Hematopoietic multipotent progenitor cell treated with erythropoietin and hydrocortisone succinate and interleukin-3 and kit ligand, for 6 days (in vitro differentiated cells): ENCODE results near the gene ATG2A.

Experiments used
- DNase-seq: peaks from one replicate; pipeline ENCODE4 v3.0.0-alpha.2; 2015

The ATG2A gene

GRCh38 chr11:64900774-64901173 lies 16.2 kb downstream of the ATG2A start:
- no peak for DNase-seq

GRCh38 chr11:64900263-64900678 lies 16.7 kb downstream of the ATG2A start:
- no peak for DNase-seq

- DNase-seq = no peak
These were observed 18.5 kb downstream of the ATG2A start for GRCh38 chr11:64898541-64898940.

- DNase-seq = no peak
These were observed 18.9 kb downstream of the ATG2A start for GRCh38 chr11:64898076-64898445.

- DNase-seq = no peak
These were observed 19.5 kb downstream of the ATG2A start for GRCh38 chr11:64897381-64898075.

- DNase-seq = no peak
These were observed 20.5 kb downstream of the ATG2A start for GRCh38 chr11:64896448-64897022.

- DNase-seq = no peak
These were observed 22.1 kb downstream of the ATG2A start for GRCh38 chr11:64894812-64895452.

GRCh38 chr11:64894070-64894811 lies 22.8 kb downstream of the ATG2A start:
- DNase-seq = peak; percentile 96

- peak; percentile 36 for DNase-seq
These were observed 23.6 kb downstream of the ATG2A start for GRCh38 chr11:64893194-64894069.

- no peak for DNase-seq
These were observed 24.2 kb downstream of the ATG2A start for GRCh38 chr11:64892838-64893193.

GRCh38 chr11:64892411-64892831 lies 24.6 kb downstream of the ATG2A start:
- no peak for DNase-seq

GRCh38 chr11:64891880-64892279 lies 25.1 kb downstream of the ATG2A start:
- DNase-seq = no peak

GRCh38 chr11:64891215-64891848 lies 25.7 kb downstream of the ATG2A start:
- no peak for DNase-seq

GRCh38 chr11:64890522-64890939 lies 26.5 kb downstream of the ATG2A start:
- no peak for DNase-seq

GRCh38 chr11:64888729-64889511 lies 28.1 kb downstream of the ATG2A start:
- DNase-seq = peak; percentile 98

- DNase-seq = no peak
These were observed 28.6 kb downstream of the ATG2A start for GRCh38 chr11:64888406-64888728.

GRCh38 chr11:64887757-64888405 lies 29.1 kb downstream of the ATG2A start:
- peak; percentile 89 for DNase-seq

GRCh38 chr11:64887234-64887756 lies 29.7 kb downstream of the ATG2A start:
- no peak for DNase-seq

- DNase-seq = peak; percentile 97
These were observed 31.4 kb downstream of the ATG2A start for GRCh38 chr11:64885367-64886286.

- no peak for DNase-seq
These were observed 33.0 kb downstream of the ATG2A start for GRCh38 chr11:64884019-64884418.
